ENCODE measurements around the gene GDI1.

GDI1 gene

GRCh38 chrX:154436374-154436982 is 476 bp upstream of the GDI1 start:
- H3K9ac ChIP-seq (ENCODE audit: low read depth in 1 of 2, low read length in 2 of 2) = peak overlapping the region; percentile 41 to 75

DNA sequence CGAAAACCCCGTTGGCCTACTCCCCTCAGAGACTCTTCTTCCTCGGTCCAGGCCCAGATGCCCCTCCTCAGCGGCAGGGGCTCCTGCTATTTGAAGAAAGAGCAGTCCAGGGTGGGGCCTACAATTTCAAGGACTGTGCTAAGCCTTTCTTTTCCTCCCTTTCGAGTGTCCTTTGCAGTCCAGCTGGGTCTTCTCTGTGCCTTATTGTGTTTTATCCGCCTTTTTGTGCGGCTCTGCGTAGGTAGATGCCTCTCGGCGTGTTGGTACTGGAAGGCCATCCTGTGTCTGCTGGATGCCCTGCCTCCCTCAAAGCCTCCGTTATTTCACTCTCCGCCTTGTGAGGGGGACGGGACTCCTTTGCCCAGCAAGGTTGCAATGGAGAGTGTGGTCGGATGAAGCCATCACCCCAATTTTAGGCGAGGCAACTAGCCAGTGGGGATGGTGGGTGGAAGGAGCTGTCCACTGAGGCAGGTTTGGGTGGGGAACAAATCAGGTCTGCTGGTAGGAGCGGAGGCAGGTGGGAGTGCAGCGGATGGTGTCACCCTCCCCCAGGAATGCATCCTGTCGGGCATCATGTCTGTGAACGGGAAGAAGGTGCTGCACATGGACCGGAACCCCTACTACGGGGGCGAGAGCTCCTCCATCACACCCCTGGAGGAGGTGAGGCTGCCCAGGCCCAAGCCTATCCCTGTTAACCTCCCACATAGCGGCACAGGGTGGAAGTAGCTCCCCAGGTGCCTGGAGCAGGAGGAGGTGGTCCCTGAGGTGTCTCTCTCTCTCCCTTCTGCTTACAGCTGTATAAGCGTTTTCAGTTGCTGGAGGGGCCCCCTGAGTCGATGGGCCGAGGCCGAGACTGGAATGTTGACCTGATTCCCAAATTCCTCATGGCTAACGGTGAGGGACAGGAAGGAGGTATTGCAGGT is 1.3 kb downstream of the GDI1 start:
- Histone ChIP-seq H3K4me3 (ENCODE audit: low read length in 2 of 2) (peak overlapping the region; percentile 69 to 77), H3K36me3 (ENCODE audit: control insufficient read depth in 2 of 2, insufficient read depth in 2 of 2, low read length in 2 of 2) (peaks cover 10 to 15% of the 10 kb centered on the region in 2 donors), H3K27me3 (ENCODE audit: control insufficient read depth in 2 of 2, insufficient read depth in 2 of 2, low read length in 2 of 2) (peaks cover 0 to 3% of the 10 kb centered on the region in 2 donors), H3K9me3 (ENCODE audit: control insufficient read depth in 2 of 2, low read length in 2 of 2) (no peaks in the 10 kb centered on the region), H3K27ac (ENCODE audit: low read depth in 2 of 2, low read length in 2 of 2) (peak overlapping the region in 1 of 2 donors; percentile 32), H3K9ac (ENCODE audit: low read depth in 1 of 2, low read length in 2 of 2) (peak overlapping the region; percentile 14 to 58), H3K4me1 (ENCODE audit: control insufficient read depth in 2 of 2, insufficient read depth in 2 of 2, low read length in 2 of 2) (peaks cover 0 to 2% of the 10 kb centered on the region in 2 donors)

More at GRCh38 chrX:154436374-154436982, 476 bp upstream of the GDI1 start:
- Histone ChIP-seq H3K9me3 (ENCODE audit: control insufficient read depth in 2 of 2, low read length in 2 of 2) (no peaks in the 10 kb centered on the region), H3K4me3 (ENCODE audit: low read length in 2 of 2) (peak overlapping the region; percentile 56 to 77), H3K27ac (ENCODE audit: low read depth in 2 of 2, low read length in 2 of 2) (peak overlapping the region; percentile 62 to 65), H3K27me3 (ENCODE audit: control insufficient read depth in 2 of 2, insufficient read depth in 2 of 2, low read length in 2 of 2) (peaks cover 0 to 3% of the 10 kb centered on the region in 2 donors), H3K36me3 (ENCODE audit: control insufficient read depth in 2 of 2, insufficient read depth in 2 of 2, low read length in 2 of 2) (peaks cover 4 to 10% of the 10 kb centered on the region in 2 donors), H3K4me1 (ENCODE audit: control insufficient read depth in 2 of 2, insufficient read depth in 2 of 2, low read length in 2 of 2) (peaks cover 0 to 2% of the 10 kb centered on the region in 2 donors)

- peaks cover 6 to 13% of the 10 kb centered on the region in 2 donors for H3K36me3 ChIP-seq (ENCODE audit: control insufficient read depth in 2 of 2, insufficient read depth in 2 of 2, low read length in 2 of 2)
- H3K9me3 ChIP-seq (ENCODE audit: control insufficient read depth in 2 of 2, low read length in 2 of 2) = no peaks in the 10 kb centered on the region
- no peak overlapping the region for H3K4me3 ChIP-seq (ENCODE audit: low read length in 2 of 2)
- H3K27me3 ChIP-seq (ENCODE audit: control insufficient read depth in 2 of 2, insufficient read depth in 2 of 2, low read length in 2 of 2) = peaks cover 0 to 3% of the 10 kb centered on the region in 2 donors
- no peak overlapping the region for H3K27ac ChIP-seq (ENCODE audit: low read depth in 2 of 2, low read length in 2 of 2)
- H3K9ac ChIP-seq (ENCODE audit: low read depth in 1 of 2, low read length in 2 of 2) = no peak overlapping the region
- H3K4me1 ChIP-seq (ENCODE audit: control insufficient read depth in 2 of 2, insufficient read depth in 2 of 2, low read length in 2 of 2) = peaks cover 4 to 7% of the 10 kb centered on the region in 2 donors
Measured at GRCh38 chrX:154439841-154440240, 2.9 kb downstream of the GDI1 start.

GRCh38 chrX:154440623-154441357 is 3.8 kb downstream of the GDI1 start:
- H3K9me3 ChIP-seq (ENCODE audit: control insufficient read depth in 2 of 2, low read length in 2 of 2) = no peaks in the 10 kb centered on the region
- H3K4me1 ChIP-seq (ENCODE audit: control insufficient read depth in 2 of 2, insufficient read depth in 2 of 2, low read length in 2 of 2) = peaks cover 9 to 10% of the 10 kb centered on the region in 2 donors
- H3K9ac ChIP-seq (ENCODE audit: low read depth in 1 of 2, low read length in 2 of 2) = no peak overlapping the region
- H3K27ac ChIP-seq (ENCODE audit: low read depth in 2 of 2, low read length in 2 of 2) = no peak overlapping the region
- no peak overlapping the region for H3K4me3 ChIP-seq (ENCODE audit: low read length in 2 of 2)
- H3K27me3 ChIP-seq (ENCODE audit: control insufficient read depth in 2 of 2, insufficient read depth in 2 of 2, low read length in 2 of 2) = peaks cover 0 to 1% of the 10 kb centered on the region in 2 donors
- peaks cover 6 to 7% of the 10 kb centered on the region in 2 donors for H3K36me3 ChIP-seq (ENCODE audit: control insufficient read depth in 2 of 2, insufficient read depth in 2 of 2, low read length in 2 of 2)

DNA sequence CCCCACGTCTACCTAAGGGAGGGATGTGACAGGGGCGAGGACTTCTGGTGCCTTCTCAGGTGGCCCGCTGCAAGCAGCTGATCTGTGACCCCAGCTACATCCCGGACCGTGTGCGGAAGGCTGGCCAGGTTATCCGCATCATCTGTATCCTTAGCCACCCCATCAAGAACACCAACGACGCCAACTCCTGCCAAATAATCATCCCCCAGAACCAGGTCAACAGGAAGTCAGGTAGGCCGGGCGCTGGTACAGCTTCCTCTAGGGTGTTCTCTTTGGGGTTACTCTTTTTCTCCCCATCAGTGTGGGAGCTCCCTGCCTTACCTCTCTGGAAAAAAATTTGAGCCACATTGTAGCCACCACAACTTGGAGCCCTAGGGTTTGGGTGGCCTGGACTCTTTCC is 4.6 kb downstream of the GDI1 start:
- H3K27me3 ChIP-seq (ENCODE audit: control insufficient read depth in 2 of 2, insufficient read depth in 2 of 2, low read length in 2 of 2) = peaks cover 0 to 1% of the 10 kb centered on the region in 2 donors
- H3K4me3 ChIP-seq (ENCODE audit: low read length in 2 of 2) = no peak overlapping the region
- no peaks in the 10 kb centered on the region for H3K9me3 ChIP-seq (ENCODE audit: control insufficient read depth in 2 of 2, low read length in 2 of 2)
- no peak overlapping the region for H3K27ac ChIP-seq (ENCODE audit: low read depth in 2 of 2, low read length in 2 of 2)
- no peak overlapping the region for H3K9ac ChIP-seq (ENCODE audit: low read depth in 1 of 2, low read length in 2 of 2)
- peaks cover 9 to 10% of the 10 kb centered on the region in 2 donors for H3K4me1 ChIP-seq (ENCODE audit: control insufficient read depth in 2 of 2, insufficient read depth in 2 of 2, low read length in 2 of 2)
- peaks cover 6 to 11% of the 10 kb centered on the region in 2 donors for H3K36me3 ChIP-seq (ENCODE audit: control insufficient read depth in 2 of 2, insufficient read depth in 2 of 2, low read length in 2 of 2)

DNA sequence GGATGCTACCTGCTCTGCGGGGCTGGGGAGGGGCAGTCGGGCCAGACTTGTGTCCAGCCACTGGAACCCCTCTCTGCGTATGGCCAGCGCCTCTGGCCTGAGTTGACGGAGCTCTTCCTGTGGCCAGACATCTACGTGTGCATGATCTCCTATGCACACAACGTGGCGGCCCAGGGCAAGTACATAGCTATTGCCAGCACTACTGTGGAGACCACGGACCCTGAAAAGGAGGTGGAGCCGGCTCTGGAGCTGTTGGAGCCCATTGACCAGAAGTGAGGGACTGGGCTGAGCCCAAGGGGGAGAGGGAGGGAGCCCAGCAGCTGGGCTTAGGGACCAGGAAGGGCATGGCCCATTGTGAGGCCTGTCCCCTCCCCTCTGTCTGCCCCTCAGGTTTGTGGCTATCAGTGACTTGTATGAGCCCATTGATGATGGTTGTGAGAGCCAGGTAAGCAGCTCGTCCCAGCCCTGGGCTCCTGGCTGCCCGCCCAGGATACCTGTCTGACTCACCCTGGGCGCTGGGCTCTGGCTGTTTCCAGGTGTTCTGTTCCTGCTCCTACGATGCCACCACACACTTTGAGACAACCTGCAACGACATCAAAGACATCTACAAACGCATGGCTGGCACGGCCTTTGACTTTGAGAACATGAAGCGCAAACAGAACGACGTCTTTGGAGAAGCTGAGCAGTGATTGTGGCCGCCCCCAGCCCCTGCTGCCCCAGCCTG is 5.2 kb downstream of the GDI1 start:
- H3K4me3 ChIP-seq (ENCODE audit: low read length in 2 of 2) = no peak overlapping the region
- peaks cover 6 to 11% of the 10 kb centered on the region in 2 donors for H3K36me3 ChIP-seq (ENCODE audit: control insufficient read depth in 2 of 2, insufficient read depth in 2 of 2, low read length in 2 of 2)
- no peak overlapping the region for H3K27ac ChIP-seq (ENCODE audit: low read depth in 2 of 2, low read length in 2 of 2)
- H3K9me3 ChIP-seq (ENCODE audit: control insufficient read depth in 2 of 2, low read length in 2 of 2) = no peaks in the 10 kb centered on the region
- peaks cover 9 to 10% of the 10 kb centered on the region in 2 donors for H3K4me1 ChIP-seq (ENCODE audit: control insufficient read depth in 2 of 2, insufficient read depth in 2 of 2, low read length in 2 of 2)
- no peak overlapping the region for H3K9ac ChIP-seq (ENCODE audit: low read depth in 1 of 2, low read length in 2 of 2)
- peaks cover 0 to 1% of the 10 kb centered on the region in 2 donors for H3K27me3 ChIP-seq (ENCODE audit: control insufficient read depth in 2 of 2, insufficient read depth in 2 of 2, low read length in 2 of 2)

DNA sequence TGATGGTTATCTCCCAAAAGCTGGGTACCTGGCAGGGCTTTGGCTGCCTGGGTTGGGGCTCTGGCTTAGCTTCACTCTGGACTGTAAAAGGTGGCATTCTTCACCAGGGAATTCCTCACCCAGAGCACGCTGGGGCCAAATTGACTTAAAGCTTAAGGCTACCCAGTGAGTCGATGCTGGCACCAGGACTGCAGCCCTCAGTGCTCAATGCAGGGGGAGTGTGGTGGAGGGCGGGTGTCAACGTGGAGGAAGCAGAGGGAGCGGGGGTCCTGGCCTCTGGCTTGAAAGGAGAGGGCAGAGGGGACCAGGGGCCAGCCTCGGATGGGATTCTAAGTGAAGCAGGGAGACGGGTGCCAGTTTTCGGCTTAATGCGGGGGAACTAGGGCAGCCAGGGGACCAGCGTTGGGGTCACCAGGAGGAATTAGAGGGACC is 6.5 kb downstream of the GDI1 start:
- Histone ChIP-seq H3K4me3 (ENCODE audit: low read length in 2 of 2) (peak overlapping the region; percentile 48 to 55), H3K36me3 (ENCODE audit: control insufficient read depth in 2 of 2, insufficient read depth in 2 of 2, low read length in 2 of 2) (peaks cover 6 to 13% of the 10 kb centered on the region in 2 donors), H3K27ac (ENCODE audit: low read depth in 2 of 2, low read length in 2 of 2) (peak overlapping the region; percentile 58 to 70), H3K27me3 (ENCODE audit: control insufficient read depth in 2 of 2, insufficient read depth in 2 of 2, low read length in 2 of 2) (no peaks in the 10 kb centered on the region), H3K9ac (ENCODE audit: low read depth in 1 of 2, low read length in 2 of 2) (peak overlapping the region; percentile 56 to 58), H3K4me1 (ENCODE audit: control insufficient read depth in 2 of 2, insufficient read depth in 2 of 2, low read length in 2 of 2) (peaks cover 7 to 10% of the 10 kb centered on the region in 2 donors), H3K9me3 (ENCODE audit: control insufficient read depth in 2 of 2, low read length in 2 of 2) (no peaks in the 10 kb centered on the region)

DNA sequence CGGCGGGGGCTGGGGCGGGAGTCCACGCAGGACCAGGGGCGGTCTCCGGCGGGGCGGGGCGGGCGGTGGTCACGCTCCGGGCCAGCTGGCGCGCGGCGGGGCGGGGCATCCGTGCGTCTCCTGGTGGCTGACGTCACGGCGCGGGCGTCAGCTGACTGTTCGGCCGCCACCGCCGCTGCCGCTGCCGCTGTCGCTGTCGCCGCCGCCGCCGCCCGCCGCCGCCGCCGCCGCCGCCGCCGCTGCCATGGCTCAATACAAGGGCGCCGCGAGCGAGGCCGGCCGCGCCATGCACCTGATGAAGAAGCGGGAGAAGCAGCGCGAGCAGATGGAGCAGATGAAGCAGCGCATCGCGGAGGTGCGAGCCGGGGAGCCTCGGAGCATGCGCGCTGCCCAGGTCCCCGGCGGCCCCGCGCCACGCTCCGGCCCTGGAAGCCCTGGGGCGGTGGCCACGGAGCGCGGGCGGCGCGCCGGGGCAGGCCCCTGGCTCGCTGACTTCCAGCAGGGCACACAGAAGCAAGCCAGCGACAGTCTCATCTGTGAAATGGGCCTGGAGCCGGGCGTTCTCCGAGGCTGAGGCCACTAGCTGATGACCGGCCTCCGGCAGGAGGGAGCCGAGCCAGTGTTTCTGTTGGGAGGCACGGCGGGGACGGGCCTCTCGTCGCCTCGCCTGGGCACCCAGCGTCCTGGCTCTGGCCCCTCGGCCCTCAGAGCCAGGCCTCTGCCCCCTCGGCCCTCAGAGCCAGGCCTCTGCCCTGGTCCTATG is 7.2 kb downstream of the GDI1 start, which contains the start of gene FAM50A:
TSS of gene FAM50A (plus strand) at position 150 of the 763 bp plus-strand sequence. CDS start at position 245, 95 bp downstream.
- no peaks in the 10 kb centered on the region for H3K9me3 ChIP-seq (ENCODE audit: control insufficient read depth in 2 of 2, low read length in 2 of 2)
- H3K27ac ChIP-seq (ENCODE audit: low read depth in 2 of 2, low read length in 2 of 2) = peak within 1 kb of the TSS; percentile 68 to 74
- peaks cover 7 to 10% of the 10 kb centered on the region in 2 donors for H3K4me1 ChIP-seq (ENCODE audit: control insufficient read depth in 2 of 2, insufficient read depth in 2 of 2, low read length in 2 of 2)
- peak within 1 kb of the TSS; percentile 63 to 86 for H3K9ac ChIP-seq (ENCODE audit: low read depth in 1 of 2, low read length in 2 of 2)
- H3K27me3 ChIP-seq (ENCODE audit: control insufficient read depth in 2 of 2, insufficient read depth in 2 of 2, low read length in 2 of 2) = no peaks in the 10 kb centered on the region
- H3K36me3 ChIP-seq (ENCODE audit: control insufficient read depth in 2 of 2, insufficient read depth in 2 of 2, low read length in 2 of 2) = peaks cover 12 to 16% of the 10 kb centered on the region in 2 donors
- H3K4me3 ChIP-seq (ENCODE audit: low read length in 2 of 2) = peak within 1 kb of the TSS; percentile 62 to 66
